ENCODE results near the gene ZDHHC8.

DNA sequence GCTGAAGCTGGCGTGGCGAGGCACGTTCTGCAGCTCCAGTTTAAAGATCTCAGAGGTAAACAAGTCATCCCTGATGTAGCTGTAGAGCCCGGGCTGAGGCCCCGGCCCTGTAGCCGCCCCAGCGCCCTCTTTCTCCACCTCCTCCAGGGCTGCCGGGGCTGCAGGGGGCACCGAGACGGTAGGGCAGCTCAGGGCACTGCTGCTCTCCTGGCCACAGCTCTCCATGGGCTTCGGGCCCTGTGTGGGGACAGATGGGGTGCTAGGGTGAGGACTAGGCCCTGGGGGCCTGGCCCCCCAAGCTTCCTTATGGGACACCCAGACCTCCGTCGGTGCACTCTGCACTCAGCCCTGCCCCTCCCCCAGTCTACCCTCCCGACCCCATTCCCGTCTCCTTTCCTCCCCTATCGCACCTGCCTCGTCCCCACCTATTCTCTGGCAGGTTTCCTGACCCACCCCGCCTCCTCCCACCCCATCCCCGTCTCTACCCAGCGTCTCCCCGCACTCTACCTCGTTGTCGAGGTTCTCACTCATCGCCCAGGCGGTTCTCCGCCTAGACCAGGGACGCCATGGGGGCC is 15.1 kb upstream of the ZDHHC8 start:
- TF ChIP-seq POLR2A (IDR thresholded peaks at IDR 0.05) (no peak), EP300 (IDR thresholded peaks at IDR 0.05) (no peak)
- TF ChIP-seq, protein P1, sequence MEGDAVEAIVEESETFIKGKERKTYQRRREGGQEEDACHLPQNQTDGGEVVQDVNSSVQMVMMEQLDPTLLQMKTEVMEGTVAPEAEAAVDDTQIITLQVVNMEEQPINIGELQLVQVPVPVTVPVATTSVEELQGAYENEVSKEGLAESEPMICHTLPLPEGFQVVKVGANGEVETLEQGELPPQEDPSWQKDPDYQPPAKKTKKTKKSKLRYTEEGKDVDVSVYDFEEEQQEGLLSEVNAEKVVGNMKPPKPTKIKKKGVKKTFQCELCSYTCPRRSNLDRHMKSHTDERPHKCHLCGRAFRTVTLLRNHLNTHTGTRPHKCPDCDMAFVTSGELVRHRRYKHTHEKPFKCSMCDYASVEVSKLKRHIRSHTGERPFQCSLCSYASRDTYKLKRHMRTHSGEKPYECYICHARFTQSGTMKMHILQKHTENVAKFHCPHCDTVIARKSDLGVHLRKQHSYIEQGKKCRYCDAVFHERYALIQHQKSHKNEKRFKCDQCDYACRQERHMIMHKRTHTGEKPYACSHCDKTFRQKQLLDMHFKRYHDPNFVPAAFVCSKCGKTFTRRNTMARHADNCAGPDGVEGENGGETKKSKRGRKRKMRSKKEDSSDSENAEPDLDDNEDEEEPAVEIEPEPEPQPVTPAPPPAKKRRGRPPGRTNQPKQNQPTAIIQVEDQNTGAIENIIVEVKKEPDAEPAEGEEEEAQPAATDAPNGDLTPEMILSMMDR (IDR thresholded peaks at IDR 0.05) = no peak
